Raji (cell line): ENCODE data around the gene SLC41A2.

ENCODE experiments used
- POLR2A ChIP-seq: IDR thresholded peaks from 2 replicates; pipeline ENCODE4 v1.6.1; 2011; ENCODE audit warnings: low read depth, low read length, control low read depth; ENCODE audit not compliant: insufficient read depth

The SLC41A2 gene

GRCh38 chr12:104909761-104910160, 48.3 kb downstream of the SLC41A2 start:
- TF ChIP-seq POLR2A: no peak
